Activated CD8-positive, alpha-beta T cell treated with anti-CD3 and anti-CD28 coated beads, Interleukin-2, amount 10 ng/mL, durations not matched to agents 7 days and 5 days (primary cell): ENCODE measurements around the gene PRPF38B. TPM values are rescaled to one million over a fixed set of nuclear protein-coding genes. Genes with fewer than 3 reads are reported as not detected.
A peak's percentile ranks its signal among the peaks of the same experiment; 100 is the strongest.

Source experiments
- ATAC-seq: fragments of 150-1000 bp; cut with Tn5 transposase; one replicate; pipeline ENCODE4 v1.10.0; 2021; ENCODE audit warnings: moderate library complexity
- CTCF ChIA-PET: fragments of 350-600 bp; sonication (Branson Sonifier 250); formaldehyde crosslinking; loops from one replicate; lab custom pipeline; 2021; ENCODE audit warnings: antibody characterized with exemption; lab: Charles Lee
- POLR2A ChIA-PET: fragments of 350-600 bp; sonication (Branson Sonifier 250); formaldehyde crosslinking; loops from one replicate; lab custom pipeline; 2021; ENCODE audit warnings: antibody characterized with exemption; lab: Charles Lee
- DNase-seq: peaks from one replicate; pipeline ENCODE4 v3.0.0-alpha.2; 2020
- H3K27ac Mint-ChIP-seq: one replicate; pipeline ENCODE4 v1.8.0; 2021; ENCODE audit warnings: mild to moderate bottlenecking, mixed read lengths
- H3K27me3 Mint-ChIP-seq: one replicate; pipeline ENCODE4 v1.8.0; 2021; ENCODE audit warnings: low read depth, mixed read lengths
- H3K36me3 Mint-ChIP-seq: one replicate; pipeline ENCODE4 v1.8.0; 2021; ENCODE audit warnings: low read depth, mixed read lengths
- H3K4me1 Mint-ChIP-seq: one replicate; pipeline ENCODE4 v1.8.0; 2021; ENCODE audit warnings: low read depth, mixed read lengths
- H3K4me3 Mint-ChIP-seq: one replicate; pipeline ENCODE4 v1.8.0; 2021; ENCODE audit warnings: mild to moderate bottlenecking, mixed read lengths
- H3K9me3 Mint-ChIP-seq: one replicate; pipeline ENCODE4 v1.8.0; 2022; ENCODE audit warnings: mixed read lengths; ENCODE audit not compliant: insufficient read depth
- total RNA-seq, 2 experiments: library from RNA; stranded (reverse); gene quantifications; one replicate each; pipeline ENCODE4 v1.2.3, GENCODE V29; 2021

The PRPF38B gene
- total RNA-seq, 2 experiments from 2014 or later: 66.8 to 69.1 TPM

- Mint-ChIP-seq H3K27me3 (no peaks in the 10 kb centered on the region), H3K27ac (peak overlapping the region; percentile 89), H3K36me3 (peaks cover 40% of the 10 kb centered on the region), H3K9me3 (no peaks in the 10 kb centered on the region), H3K4me1 (peaks cover 63% of the 10 kb centered on the region), H3K4me3 (peak overlapping the region; percentile 34)
- ChIA-PET CTCF (interaction anchor here (1.3 to 2.9 kb wide), 4 partner anchors 11 to 144 kb away, joined by 3 to 19 read pairs (median 4); partner anchors contain the start of genes EEIG2 and PRPF38B), POLR2A (interaction anchor here (1.2 to 4.7 kb wide), 4 partner anchors 11 to 249 kb away, joined by 4 to 67 read pairs (median 8); partner anchors contain the start of genes HENMT1 and PRPF38B)
- peak; percentile 37 for DNase-seq
- ATAC-seq: peak; percentile 28
Measured at GRCh38 chr1:108703939-108704338, 11.8 kb downstream of the PRPF38B start.

DNA sequence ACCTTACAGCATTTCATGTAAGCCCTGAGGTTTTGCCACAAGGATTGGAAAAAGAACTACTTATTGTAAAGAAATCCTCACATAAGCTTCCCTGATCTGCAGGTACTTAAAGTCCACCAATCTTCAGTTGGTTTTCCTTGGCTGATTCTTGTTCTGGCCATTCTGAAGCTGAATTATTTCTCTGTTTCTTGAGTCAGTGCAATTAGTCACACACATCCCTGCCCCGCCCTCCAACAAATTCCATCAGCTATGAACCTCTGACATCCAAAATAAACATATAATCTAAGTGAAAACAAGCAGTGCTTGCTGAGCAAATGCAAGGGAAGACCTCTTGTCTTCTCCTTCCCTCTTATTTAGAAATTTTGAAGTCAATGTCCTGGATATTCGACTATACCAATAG, 12.4 kb downstream of the PRPF38B start:
- Mint-ChIP-seq H3K27ac (peak overlapping the region; percentile 89), H3K27me3 (no peaks in the 10 kb centered on the region), H3K36me3 (peaks cover 34% of the 10 kb centered on the region), H3K9me3 (no peaks in the 10 kb centered on the region), H3K4me1 (peaks cover 63% of the 10 kb centered on the region), H3K4me3 (no peak overlapping the region)
- ATAC-seq: no peak
- ChIA-PET POLR2A (interaction anchor here (1.5 to 4.7 kb wide), 3 partner anchors 11 to 58 kb away, joined by 4 to 67 read pairs (median 12); partner anchors contain the start of genes HENMT1 and PRPF38B), CTCF (interaction anchor here (0.6 to 1.9 kb wide), 6 partner anchors 11 to 144 kb away, joined by 3 to 5 read pairs (median 4); partner anchors contain the start of genes EEIG2 and PRPF38B)
- DNase-seq: no peak

DNA sequence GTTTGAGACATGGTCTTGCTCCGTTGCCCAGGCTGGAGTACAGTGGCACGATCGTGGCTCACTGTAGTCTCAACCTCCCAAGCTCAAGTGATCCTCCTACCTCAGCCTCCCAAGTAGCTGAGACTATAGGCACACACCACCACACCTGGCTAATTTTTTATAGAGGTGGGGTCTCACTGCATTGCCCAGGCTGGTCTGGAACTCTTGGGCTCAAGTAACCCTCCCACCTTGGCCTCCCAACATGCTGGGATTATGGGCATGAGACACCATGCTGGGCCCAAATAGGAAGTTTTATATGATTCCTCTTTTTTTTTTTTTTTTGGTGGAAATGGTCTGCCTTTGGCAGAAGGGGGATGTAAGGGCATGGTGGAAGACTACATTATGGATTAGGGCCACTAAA, 14.5 kb downstream of the PRPF38B start:
- CTCF ChIA-PET: no interaction called here
- ATAC-seq: no peak
- no peaks in the 10 kb centered on the region for H3K9me3 Mint-ChIP-seq

GRCh38 chr1:108708691-108709660, 16.9 kb downstream of the PRPF38B start:
- H3K36me3 Mint-ChIP-seq: no peaks in the 10 kb centered on the region
- ATAC-seq: peak; percentile 82
- peaks cover 10% of the 10 kb centered on the region for H3K27me3 Mint-ChIP-seq
- H3K4me3 Mint-ChIP-seq: no peak overlapping the region
- no peak overlapping the region for H3K27ac Mint-ChIP-seq
- CTCF ChIA-PET: interaction anchor here (1.0 to 3.3 kb wide), 13 partner anchors 9 to 391 kb away, joined by 3 to 32 read pairs (median 4); partner anchors contain the start of genes EEIG2 and PRPF38B
- no peaks in the 10 kb centered on the region for H3K9me3 Mint-ChIP-seq
- peak; percentile 75 for DNase-seq
- H3K4me1 Mint-ChIP-seq: peaks cover 31% of the 10 kb centered on the region
- POLR2A ChIA-PET: interaction anchor here (0.8 to 4.2 kb wide), 3 partner anchors 11 to 38 kb away, joined by 3 to 22 read pairs (median 3); partner anchors contain the start of gene PRPF38B

More for the DNA sequence above, 14.5 kb downstream of the PRPF38B start:
- Mint-ChIP-seq H3K27ac (no peak overlapping the region), H3K27me3 (no peaks in the 10 kb centered on the region), H3K4me3 (no peak overlapping the region), H3K36me3 (peaks cover 13% of the 10 kb centered on the region), H3K4me1 (peaks cover 51% of the 10 kb centered on the region)
- POLR2A ChIA-PET: interaction anchor here (4.2 kb wide), 1 partner anchor 14 kb away, joined by 22 read pairs; the partner anchor contains the start of gene PRPF38B
- no peak for DNase-seq

GRCh38 chr1:108712606-108713150, 20.6 kb downstream of the PRPF38B start, which contains the start of gene FNDC7:
Gene FNDC7 (plus strand): TSS chr1:108712908. CDS start chr1:108712934, 26 bp downstream.
- DNase-seq: no peak
- Mint-ChIP-seq H3K36me3 (no peaks in the 10 kb centered on the region), H3K9me3 (no peaks in the 10 kb centered on the region), H3K27ac (no peak within 1 kb of the TSS), H3K27me3 (peaks cover 22% of the 10 kb centered on the region), H3K4me1 (peaks cover 12% of the 10 kb centered on the region), H3K4me3 (no peak within 1 kb of the TSS)
- ChIA-PET CTCF (no interaction called here), POLR2A (no interaction called here)
- ATAC-seq: no peak

- ATAC-seq (no peak), DNase-seq (no peak)
- Mint-ChIP-seq H3K27ac (no peak overlapping the region), H3K4me1 (no peaks in the 10 kb centered on the region), H3K36me3 (no peaks in the 10 kb centered on the region), H3K9me3 (no peaks in the 10 kb centered on the region), H3K27me3 (peaks cover 25% of the 10 kb centered on the region), H3K4me3 (no peak overlapping the region)
- CTCF ChIA-PET: interaction anchor here (1.0 kb wide), 1 partner anchor 24 kb away, joined by 3 read pairs; the partner anchor contains the start of gene PRPF38B
- POLR2A ChIA-PET: interaction anchor here (1.4 kb wide), 1 partner anchor 24 kb away, joined by 5 read pairs; the partner anchor contains the start of gene PRPF38B
Measured at GRCh38 chr1:108715932-108716331, 23.8 kb downstream of the PRPF38B start.

GRCh38 chr1:108716437-108717230, 24.5 kb downstream of the PRPF38B start:
- no peaks in the 10 kb centered on the region for H3K9me3 Mint-ChIP-seq
- DNase-seq (no peak), ATAC-seq (no peak)
- ChIA-PET CTCF (interaction anchor here (0.8 to 1.7 kb wide), 4 partner anchors 7 to 206 kb away, joined by 3 to 9 read pairs (median 4); no protein-coding TSS in a partner anchor), POLR2A (interaction anchor here (1.4 kb wide), 1 partner anchor 24 kb away, joined by 5 read pairs; the partner anchor contains the start of gene PRPF38B)
- H3K36me3 Mint-ChIP-seq: no peaks in the 10 kb centered on the region
- no peaks in the 10 kb centered on the region for H3K4me1 Mint-ChIP-seq
- H3K27me3 Mint-ChIP-seq: peaks cover 25% of the 10 kb centered on the region
- H3K4me3 Mint-ChIP-seq: no peak overlapping the region
- no peak overlapping the region for H3K27ac Mint-ChIP-seq

GRCh38 chr1:108717774-108718316, 25.7 kb downstream of the PRPF38B start:
- no peak for ATAC-seq
- Mint-ChIP-seq H3K27me3 (peaks cover 20% of the 10 kb centered on the region), H3K9me3 (no peaks in the 10 kb centered on the region), H3K4me1 (no peaks in the 10 kb centered on the region), H3K36me3 (no peaks in the 10 kb centered on the region), H3K27ac (no peak overlapping the region), H3K4me3 (no peak overlapping the region)
- ChIA-PET CTCF (interaction anchor here (0.9 to 1.7 kb wide), 2 partner anchors 9 to 13 kb away, joined by 3 to 9 read pairs; no protein-coding TSS in a partner anchor), POLR2A (no interaction called here)
- DNase-seq: no peak

- Mint-ChIP-seq H3K4me3 (no peak overlapping the region), H3K27me3 (peaks cover 14% of the 10 kb centered on the region), H3K4me1 (no peaks in the 10 kb centered on the region), H3K27ac (no peak overlapping the region), H3K9me3 (no peaks in the 10 kb centered on the region), H3K36me3 (no peaks in the 10 kb centered on the region)
- POLR2A ChIA-PET: no interaction called here
- DNase-seq (no peak), ATAC-seq (no peak)
- CTCF ChIA-PET: no interaction called here
Measured at GRCh38 chr1:108718927-108719655, 27.0 kb downstream of the PRPF38B start.
